Fibroblast of skin of left quadriceps (primary cell): ENCODE results near the gene NEIL3.
"Not testable (repeated sequence)": the region's sequence is repeated elsewhere in the genome, so short reads cannot be mapped to it uniquely, and the experiment has no call there.

Experiments
- DNase-seq, 2 experiments: peaks; one replicate each; pipeline ENCODE4 v3.0.0-alpha.2; 2013; ENCODE audit warnings: low read depth in 2 of 2

Gene NEIL3

GRCh38 chr4:177301126-177301639 lies 8.5 kb upstream of the NEIL3 start:
- no peak for DNase-seq

GRCh38 chr4:177302371-177303100 lies 7.1 kb upstream of the NEIL3 start:
- DNase-seq: no peak

- DNase-seq: no peak
Observed at GRCh38 chr4:177304094-177304493, 5.6 kb upstream of the NEIL3 start.

- not testable (repeated sequence) for DNase-seq
Observed at GRCh38 chr4:177304864-177305263, 4.8 kb upstream of the NEIL3 start.

- no peak for DNase-seq
Observed at GRCh38 chr4:177308125-177308524, 1.5 kb upstream of the NEIL3 start.

- no peak for DNase-seq
Observed at GRCh38 chr4:177308847-177309521, 690 bp upstream of the NEIL3 start.

- no peak for DNase-seq
Observed at GRCh38 chr4:177311589-177311988, 1.9 kb downstream of the NEIL3 start.

GRCh38 chr4:177313263-177313662 lies 3.6 kb downstream of the NEIL3 start:
- no peak for DNase-seq

GRCh38 chr4:177315767-177316464 lies 6.2 kb downstream of the NEIL3 start:
- no peak for DNase-seq

- DNase-seq: no peak
Observed at GRCh38 chr4:177320721-177321120, 11.0 kb downstream of the NEIL3 start.

- no peak for DNase-seq
Observed at GRCh38 chr4:177321647-177322046, 12.0 kb downstream of the NEIL3 start.

GRCh38 chr4:177322266-177322665 lies 12.6 kb downstream of the NEIL3 start:
- DNase-seq: no peak

GRCh38 chr4:177322881-177323280 lies 13.2 kb downstream of the NEIL3 start:
- no peak for DNase-seq

GRCh38 chr4:177323416-177323815 lies 13.7 kb downstream of the NEIL3 start:
- DNase-seq: no peak

- DNase-seq: no peak
Observed at GRCh38 chr4:177332119-177332518, 22.4 kb downstream of the NEIL3 start.

GRCh38 chr4:177339477-177340374 lies 30.1 kb downstream of the NEIL3 start:
- peak; percentile 36 to 37 for DNase-seq

- DNase-seq: no peak
Observed at GRCh38 chr4:177348348-177348747, 38.7 kb downstream of the NEIL3 start.

- no peak for DNase-seq
Observed at GRCh38 chr4:177349191-177349590, 39.5 kb downstream of the NEIL3 start.

GRCh38 chr4:177351622-177352244 lies 42.1 kb downstream of the NEIL3 start:
- no peak for DNase-seq

- DNase-seq: no peak
Observed at GRCh38 chr4:177356206-177356605, 46.5 kb downstream of the NEIL3 start.

- no peak for DNase-seq
Observed at GRCh38 chr4:177356921-177357320, 47.2 kb downstream of the NEIL3 start.
